ENCODE data around the gene SPEN.

DNA sequence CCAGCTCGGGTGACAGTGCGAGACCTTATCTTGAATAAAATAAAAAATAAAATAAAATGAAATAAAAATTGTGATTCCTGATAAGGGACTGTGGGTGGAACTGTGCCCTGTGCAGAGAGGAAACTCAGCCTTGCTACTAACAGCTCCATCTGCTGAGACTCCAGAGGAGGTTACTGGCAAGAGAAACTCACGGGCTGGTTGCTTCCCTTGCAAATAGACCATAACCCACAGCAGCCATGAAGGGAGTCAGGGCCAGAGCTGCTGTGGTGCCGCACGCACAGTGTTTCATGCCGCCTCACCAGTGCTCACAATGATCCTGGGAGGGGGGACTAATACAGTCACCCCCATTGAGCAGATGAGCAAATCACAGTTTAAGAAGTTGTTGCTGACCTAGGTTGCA is 114.7 kb downstream of the SPEN start:
- TF ChIP-seq CTCF (IDR thresholded peaks at IDR 0.05) (no peak), POLR2A (IDR thresholded peaks at IDR 0.05) (no peak)
